Measurements from ENCODE around the gene TRAPPC2L.
A peak's percentile ranks its signal among the peaks of the same experiment; 100 is the strongest.

The TRAPPC2L gene

GRCh38 chr16:88871730-88872416 lies 14.9 kb downstream of the TRAPPC2L start:
- DNase-seq (ENCODE audit: low read depth in 1 of 2, low spot score in 1 of 2) = no peak
- no peak for TF ChIP-seq REST (IDR thresholded peaks at IDR 0.05; ENCODE audit: insufficient replicate concordance, low read depth)
- no peak for TF ChIP-seq GABPA (IDR thresholded peaks at IDR 0.05; ENCODE audit: low read depth)
- no peak; the same call in none of the 2 replicates for TF ChIP-seq POLR2AphosphoS5 (IDR thresholded peaks at IDR 0.05; ENCODE audit: low read depth)
- TF ChIP-seq SPI1 (IDR thresholded peaks at IDR 0.05; ENCODE audit: borderline replicate concordance, low read depth) = no peak
- no peak for TF ChIP-seq CTCF (IDR thresholded peaks at IDR 0.05; ENCODE audit: insufficient read depth, low read length)
- Histone ChIP-seq H3K27ac (replicated peaks) (no peak overlapping the region), H3K4me3 (replicated peaks; ENCODE audit: insufficient read depth, low read length) (no peak overlapping the region), H3K27me3 (ENCODE audit: insufficient read depth, poor library complexity, severe bottlenecking) (peaks cover 3% of the 10 kb centered on the region)

- H3K27ac ChIP-seq (replicated peaks) = no peak overlapping the region
- DNase-seq (ENCODE audit: low read depth in 1 of 2, low spot score in 1 of 2) = no peak
- no peak for TF ChIP-seq GABPA (IDR thresholded peaks at IDR 0.05; ENCODE audit: low read depth)
- TF ChIP-seq POLR2AphosphoS5 (IDR thresholded peaks at IDR 0.05; ENCODE audit: low read depth) = peak; percentile 15; the same call in 1 of the 2 replicates
- H3K27me3 ChIP-seq (ENCODE audit: insufficient read depth, poor library complexity, severe bottlenecking) = peaks cover 3% of the 10 kb centered on the region
- no peak overlapping the region for H3K4me3 ChIP-seq (replicated peaks; ENCODE audit: insufficient read depth, low read length)
Observed at GRCh38 chr16:88872650-88873331, 15.9 kb downstream of the TRAPPC2L start.

GRCh38 chr16:88874938-88875599 lies 18.1 kb downstream of the TRAPPC2L start:
- Histone ChIP-seq H3K4me3 (replicated peaks; ENCODE audit: insufficient read depth, low read length) (no peak overlapping the region), H3K27ac (replicated peaks) (no peak overlapping the region)
- no peak for DNase-seq (ENCODE audit: low read depth in 1 of 2, low spot score in 1 of 2)

More at GRCh38 chr16:88874938-88875599, 18.1 kb downstream of the TRAPPC2L start:
- H3K27me3 ChIP-seq (ENCODE audit: insufficient read depth, poor library complexity, severe bottlenecking) = peaks cover 3% of the 10 kb centered on the region
- no peak for TF ChIP-seq GABPA (IDR thresholded peaks at IDR 0.05; ENCODE audit: low read depth)
- TF ChIP-seq POLR2AphosphoS5 (IDR thresholded peaks at IDR 0.05; ENCODE audit: low read depth) = no peak
- TF ChIP-seq CTCF (IDR thresholded peaks at IDR 0.05; ENCODE audit: insufficient read depth, low read length) = no peak
- no peak for TF ChIP-seq SPI1 (IDR thresholded peaks at IDR 0.05; ENCODE audit: borderline replicate concordance, low read depth)
- TF ChIP-seq REST (IDR thresholded peaks at IDR 0.05; ENCODE audit: insufficient replicate concordance, low read depth) = no peak

Data from HL-60 (cell line).